Measurements from ENCODE around the gene NGEF.

GRCh38 chr2:232896720-232897597, 116.1 kb downstream of the NGEF start:
- TF ChIP-seq REST (IDR thresholded peaks at IDR 0.05; ENCODE audit: insufficient replicate concordance, low read depth) (no peak), CTCF (IDR thresholded peaks at IDR 0.05; ENCODE audit: insufficient read depth, low read length) (no peak), SPI1 (IDR thresholded peaks at IDR 0.05; ENCODE audit: borderline replicate concordance, low read depth) (no peak), POLR2AphosphoS5 (IDR thresholded peaks at IDR 0.05; ENCODE audit: low read depth) (no peak)
